ENCODE results near the gene LRRC37B.

The LRRC37B gene

DNA sequence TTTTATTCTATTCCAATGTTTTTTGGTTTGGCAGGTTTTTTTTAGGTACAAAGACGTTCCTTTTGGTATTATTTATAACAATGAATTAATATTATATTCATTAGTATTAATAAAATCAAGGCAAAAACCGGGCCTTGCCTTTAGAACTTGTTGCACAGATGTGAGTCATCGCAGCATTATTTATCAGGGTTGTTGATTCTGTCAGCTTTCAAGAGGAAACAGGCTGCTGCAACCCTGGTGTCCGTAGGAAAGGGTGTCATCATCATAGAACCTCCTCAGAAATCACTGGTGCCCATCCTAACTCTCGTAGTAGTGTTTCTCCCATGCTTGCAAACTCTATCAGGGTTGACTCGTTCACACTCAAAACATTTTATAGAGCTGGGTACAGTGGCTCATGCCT lies 10.2 kb upstream of the LRRC37B start:
- POLR2A ChIA-PET: no interaction called here
- CTCF ChIA-PET: interaction anchor here (3.0 kb wide), 1 partner anchor 10 kb away, joined by 15 read pairs; the partner anchor contains the start of gene LRRC37B
- Histone ChIP-seq H3K36me3 (ENCODE audit: control insufficient read depth in 2 of 2, insufficient read depth in 1 of 2, low read length in 2 of 2) (peaks cover 88 to 93% of the 10 kb centered on the region in 2 experiments), H3K4me1 (ENCODE audit: control insufficient read depth, insufficient read depth, low read length) (no peaks in the 10 kb centered on the region), H3K27ac (ENCODE audit: extremely low read depth, low read depth, low read length) (no peak overlapping the region), H3K9me3 (ENCODE audit: control insufficient read depth, insufficient read depth, low read depth, low read length) (no peaks in the 10 kb centered on the region), H3K4me3 (ENCODE audit: low read depth, low read length) (no peak overlapping the region)
- TF ChIP-seq SCRT2 (tag by site-specific recombination; IDR thresholded peaks at IDR 0.05) (peak; percentile 62; the same call in 1 of the 2 replicates), ZNF16 (tag by site-specific recombination; IDR thresholded peaks at IDR 0.05; ENCODE audit: low read depth) (no peak)

DNA sequence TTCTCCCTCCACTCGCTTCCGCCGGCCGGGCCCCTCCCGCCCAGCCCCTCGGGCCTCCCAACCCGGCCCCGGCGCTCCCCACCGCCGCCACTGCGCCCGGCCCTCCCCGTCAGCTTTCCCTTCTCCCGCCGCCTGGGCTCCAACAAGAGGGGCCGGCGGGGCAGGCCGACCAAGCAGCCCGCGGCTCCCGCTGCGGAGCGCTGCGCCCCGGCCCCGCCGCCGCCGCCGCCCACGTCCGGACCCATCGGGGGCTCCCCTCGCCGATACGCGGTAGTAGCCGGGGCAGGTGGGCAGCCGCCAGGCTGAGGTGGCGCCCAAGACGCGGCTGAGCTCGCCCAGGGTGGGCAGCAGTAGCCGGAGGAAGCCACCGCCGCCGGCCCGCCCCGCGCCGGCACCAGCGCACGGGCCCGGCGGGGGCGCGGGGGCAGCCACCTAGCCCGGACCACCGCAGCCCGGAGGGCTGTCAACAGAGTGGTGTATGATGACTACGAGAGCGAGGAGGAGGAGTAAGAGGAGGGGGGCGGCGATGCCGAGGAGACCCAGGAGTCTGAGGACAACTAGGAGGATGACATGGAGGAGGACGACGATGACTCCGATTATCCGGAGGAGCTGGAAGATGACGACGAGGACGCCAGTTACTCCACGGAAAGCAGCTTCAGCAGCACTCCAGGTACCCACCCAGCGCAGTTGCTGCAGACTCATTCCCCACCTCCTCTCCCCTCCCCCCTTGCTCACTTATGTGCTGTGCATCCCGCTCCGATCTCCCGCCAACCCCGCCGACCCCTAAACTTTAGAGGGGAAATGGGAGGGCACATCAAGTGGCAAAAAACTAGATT lies 498 bp downstream of the LRRC37B start:
- POLR2A ChIA-PET: interaction anchor here (0.6 to 1.4 kb wide), 3 partner anchors 9 to 118 kb away, joined by 4 to 6 read pairs (median 5); no protein-coding TSS in a partner anchor
- peak overlapping the region; percentile 85 for H3K27ac ChIP-seq (ENCODE audit: extremely low read depth, low read depth, low read length)
- H3K36me3 ChIP-seq (ENCODE audit: control insufficient read depth in 2 of 2, insufficient read depth in 1 of 2, low read length in 2 of 2): no peaks in the 10 kb centered on the region; a peak in 1 of 3 replicates
- H3K9me3 ChIP-seq (ENCODE audit: control insufficient read depth, insufficient read depth, low read depth, low read length): no peaks in the 10 kb centered on the region
- peak overlapping the region; percentile 52 for H3K4me3 ChIP-seq (ENCODE audit: low read depth, low read length)
- CTCF ChIA-PET: interaction anchor here (0.5 to 4.0 kb wide), 16 partner anchors 9 to 543 kb away, joined by 3 to 36 read pairs (median 4); no protein-coding TSS in a partner anchor
- no peaks in the 10 kb centered on the region for H3K4me1 ChIP-seq (ENCODE audit: control insufficient read depth, insufficient read depth, low read length)
- no peak for TF ChIP-seq ZFP41 (tag by site-specific recombination; IDR thresholded peaks at IDR 0.05; ENCODE audit: borderline replicate concordance)
- TF ChIP-seq, protein P1, sequence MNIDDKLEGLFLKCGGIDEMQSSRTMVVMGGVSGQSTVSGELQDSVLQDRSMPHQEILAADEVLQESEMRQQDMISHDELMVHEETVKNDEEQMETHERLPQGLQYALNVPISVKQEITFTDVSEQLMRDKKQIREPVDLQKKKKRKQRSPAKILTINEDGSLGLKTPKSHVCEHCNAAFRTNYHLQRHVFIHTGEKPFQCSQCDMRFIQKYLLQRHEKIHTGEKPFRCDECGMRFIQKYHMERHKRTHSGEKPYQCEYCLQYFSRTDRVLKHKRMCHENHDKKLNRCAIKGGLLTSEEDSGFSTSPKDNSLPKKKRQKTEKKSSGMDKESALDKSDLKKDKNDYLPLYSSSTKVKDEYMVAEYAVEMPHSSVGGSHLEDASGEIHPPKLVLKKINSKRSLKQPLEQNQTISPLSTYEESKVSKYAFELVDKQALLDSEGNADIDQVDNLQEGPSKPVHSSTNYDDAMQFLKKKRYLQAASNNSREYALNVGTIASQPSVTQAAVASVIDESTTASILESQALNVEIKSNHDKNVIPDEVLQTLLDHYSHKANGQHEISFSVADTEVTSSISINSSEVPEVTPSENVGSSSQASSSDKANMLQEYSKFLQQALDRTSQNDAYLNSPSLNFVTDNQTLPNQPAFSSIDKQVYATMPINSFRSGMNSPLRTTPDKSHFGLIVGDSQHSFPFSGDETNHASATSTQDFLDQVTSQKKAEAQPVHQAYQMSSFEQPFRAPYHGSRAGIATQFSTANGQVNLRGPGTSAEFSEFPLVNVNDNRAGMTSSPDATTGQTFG (tag by site-specific recombination; IDR thresholded peaks at IDR 0.05; ENCODE audit: borderline replicate concordance): no peak
- TF ChIP-seq ZFHX2 (tag by site-specific recombination; conservative IDR thresholded peaks at IDR 0.05): peak; percentile 47; the same call in 1 of the 2 replicates
- peak; percentile 54; the same call in 1 of the 2 replicates for TF ChIP-seq ZNF501 (tag by site-specific recombination; IDR thresholded peaks at IDR 0.05)
- TF ChIP-seq ZNF114 (tag by site-specific recombination; IDR thresholded peaks at IDR 0.05): no peak
- TF ChIP-seq ZNF610 (tag by site-specific recombination; IDR thresholded peaks at IDR 0.05; ENCODE audit: borderline replicate concordance): no peak
- TF ChIP-seq, protein P2, sequence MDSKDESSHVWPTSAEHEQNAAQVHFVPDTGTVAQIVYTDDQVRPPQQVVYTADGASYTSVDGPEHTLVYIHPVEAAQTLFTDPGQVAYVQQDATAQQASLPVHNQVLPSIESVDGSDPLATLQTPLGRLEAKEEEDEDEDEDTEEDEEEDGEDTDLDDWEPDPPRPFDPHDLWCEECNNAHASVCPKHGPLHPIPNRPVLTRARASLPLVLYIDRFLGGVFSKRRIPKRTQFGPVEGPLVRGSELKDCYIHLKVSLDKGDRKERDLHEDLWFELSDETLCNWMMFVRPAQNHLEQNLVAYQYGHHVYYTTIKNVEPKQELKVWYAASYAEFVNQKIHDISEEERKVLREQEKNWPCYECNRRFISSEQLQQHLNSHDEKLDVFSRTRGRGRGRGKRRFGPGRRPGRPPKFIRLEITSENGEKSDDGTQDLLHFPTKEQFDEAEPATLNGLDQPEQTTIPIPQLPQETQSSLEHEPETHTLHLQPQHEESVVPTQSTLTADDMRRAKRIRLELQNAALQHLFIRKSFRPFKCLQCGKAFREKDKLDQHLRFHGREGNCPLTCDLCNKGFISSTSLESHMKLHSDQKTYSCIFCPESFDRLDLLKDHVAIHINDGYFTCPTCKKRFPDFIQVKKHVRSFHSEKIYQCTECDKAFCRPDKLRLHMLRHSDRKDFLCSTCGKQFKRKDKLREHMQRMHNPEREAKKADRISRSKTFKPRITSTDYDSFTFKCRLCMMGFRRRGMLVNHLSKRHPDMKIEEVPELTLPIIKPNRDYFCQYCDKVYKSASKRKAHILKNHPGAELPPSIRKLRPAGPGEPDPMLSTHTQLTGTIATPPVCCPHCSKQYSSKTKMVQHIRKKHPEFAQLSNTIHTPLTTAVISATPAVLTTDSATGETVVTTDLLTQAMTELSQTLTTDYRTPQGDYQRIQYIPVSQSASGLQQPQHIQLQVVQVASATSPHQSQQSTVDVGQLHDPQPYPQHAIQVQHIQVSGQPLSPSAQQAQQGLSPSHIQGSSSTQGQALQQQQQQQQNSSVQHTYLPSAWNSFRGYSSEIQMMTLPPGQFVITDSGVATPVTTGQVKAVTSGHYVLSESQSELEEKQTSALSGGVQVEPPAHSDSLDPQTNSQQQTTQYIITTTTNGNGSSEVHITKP (tag by site-specific recombination; IDR thresholded peaks at IDR 0.05): peak; percentile 42; the same call in 1 of the 2 replicates
- no peak for TF ChIP-seq ZNF341 (tag by site-specific recombination; IDR thresholded peaks at IDR 0.05; ENCODE audit: low read depth)
- TF ChIP-seq ZFP3 (tag by site-specific recombination; IDR thresholded peaks at IDR 0.05; ENCODE audit: low read depth): no peak
- TF ChIP-seq, protein P3, sequence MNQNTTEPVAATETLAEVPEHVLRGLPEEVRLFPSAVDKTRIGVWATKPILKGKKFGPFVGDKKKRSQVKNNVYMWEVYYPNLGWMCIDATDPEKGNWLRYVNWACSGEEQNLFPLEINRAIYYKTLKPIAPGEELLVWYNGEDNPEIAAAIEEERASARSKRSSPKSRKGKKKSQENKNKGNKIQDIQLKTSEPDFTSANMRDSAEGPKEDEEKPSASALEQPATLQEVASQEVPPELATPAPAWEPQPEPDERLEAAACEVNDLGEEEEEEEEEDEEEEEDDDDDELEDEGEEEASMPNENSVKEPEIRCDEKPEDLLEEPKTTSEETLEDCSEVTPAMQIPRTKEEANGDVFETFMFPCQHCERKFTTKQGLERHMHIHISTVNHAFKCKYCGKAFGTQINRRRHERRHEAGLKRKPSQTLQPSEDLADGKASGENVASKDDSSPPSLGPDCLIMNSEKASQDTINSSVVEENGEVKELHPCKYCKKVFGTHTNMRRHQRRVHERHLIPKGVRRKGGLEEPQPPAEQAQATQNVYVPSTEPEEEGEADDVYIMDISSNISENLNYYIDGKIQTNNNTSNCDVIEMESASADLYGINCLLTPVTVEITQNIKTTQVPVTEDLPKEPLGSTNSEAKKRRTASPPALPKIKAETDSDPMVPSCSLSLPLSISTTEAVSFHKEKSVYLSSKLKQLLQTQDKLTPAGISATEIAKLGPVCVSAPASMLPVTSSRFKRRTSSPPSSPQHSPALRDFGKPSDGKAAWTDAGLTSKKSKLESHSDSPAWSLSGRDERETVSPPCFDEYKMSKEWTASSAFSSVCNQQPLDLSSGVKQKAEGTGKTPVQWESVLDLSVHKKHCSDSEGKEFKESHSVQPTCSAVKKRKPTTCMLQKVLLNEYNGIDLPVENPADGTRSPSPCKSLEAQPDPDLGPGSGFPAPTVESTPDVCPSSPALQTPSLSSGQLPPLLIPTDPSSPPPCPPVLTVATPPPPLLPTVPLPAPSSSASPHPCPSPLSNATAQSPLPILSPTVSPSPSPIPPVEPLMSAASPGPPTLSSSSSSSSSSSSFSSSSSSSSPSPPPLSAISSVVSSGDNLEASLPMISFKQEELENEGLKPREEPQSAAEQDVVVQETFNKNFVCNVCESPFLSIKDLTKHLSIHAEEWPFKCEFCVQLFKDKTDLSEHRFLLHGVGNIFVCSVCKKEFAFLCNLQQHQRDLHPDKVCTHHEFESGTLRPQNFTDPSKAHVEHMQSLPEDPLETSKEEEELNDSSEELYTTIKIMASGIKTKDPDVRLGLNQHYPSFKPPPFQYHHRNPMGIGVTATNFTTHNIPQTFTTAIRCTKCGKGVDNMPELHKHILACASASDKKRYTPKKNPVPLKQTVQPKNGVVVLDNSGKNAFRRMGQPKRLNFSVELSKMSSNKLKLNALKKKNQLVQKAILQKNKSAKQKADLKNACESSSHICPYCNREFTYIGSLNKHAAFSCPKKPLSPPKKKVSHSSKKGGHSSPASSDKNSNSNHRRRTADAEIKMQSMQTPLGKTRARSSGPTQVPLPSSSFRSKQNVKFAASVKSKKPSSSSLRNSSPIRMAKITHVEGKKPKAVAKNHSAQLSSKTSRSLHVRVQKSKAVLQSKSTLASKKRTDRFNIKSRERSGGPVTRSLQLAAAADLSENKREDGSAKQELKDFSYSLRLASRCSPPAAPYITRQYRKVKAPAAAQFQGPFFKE (tag by site-specific recombination; IDR thresholded peaks at IDR 0.05; ENCODE audit: borderline replicate concordance): no peak
- TF ChIP-seq GLIS1 (tag by site-specific recombination; IDR thresholded peaks at IDR 0.05): no peak
- TF ChIP-seq ZNF239 (tag by site-specific recombination; IDR thresholded peaks at IDR 0.05): no peak
- TF ChIP-seq, protein P4, sequence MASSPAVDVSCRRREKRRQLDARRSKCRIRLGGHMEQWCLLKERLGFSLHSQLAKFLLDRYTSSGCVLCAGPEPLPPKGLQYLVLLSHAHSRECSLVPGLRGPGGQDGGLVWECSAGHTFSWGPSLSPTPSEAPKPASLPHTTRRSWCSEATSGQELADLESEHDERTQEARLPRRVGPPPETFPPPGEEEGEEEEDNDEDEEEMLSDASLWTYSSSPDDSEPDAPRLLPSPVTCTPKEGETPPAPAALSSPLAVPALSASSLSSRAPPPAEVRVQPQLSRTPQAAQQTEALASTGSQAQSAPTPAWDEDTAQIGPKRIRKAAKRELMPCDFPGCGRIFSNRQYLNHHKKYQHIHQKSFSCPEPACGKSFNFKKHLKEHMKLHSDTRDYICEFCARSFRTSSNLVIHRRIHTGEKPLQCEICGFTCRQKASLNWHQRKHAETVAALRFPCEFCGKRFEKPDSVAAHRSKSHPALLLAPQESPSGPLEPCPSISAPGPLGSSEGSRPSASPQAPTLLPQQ (tag by site-specific recombination; IDR thresholded peaks at IDR 0.05): peak; percentile 41; the same call in 1 of the 2 replicates
- 0 out of 2 replicates have a peak, but pooled peaks have one; percentile 29 for TF ChIP-seq EGR2 (tag by site-specific recombination; IDR thresholded peaks at IDR 0.05; ENCODE audit: low read depth)
- TF ChIP-seq ZEB2 (tag by site-specific recombination; IDR thresholded peaks at IDR 0.05): peak; percentile 66
